ENCODE measurements around the gene FGD4. TPM values are rescaled to one million over a fixed set of nuclear protein-coding genes. Genes with fewer than 3 reads are reported as not detected.
A peak's percentile ranks its signal among the peaks of the same experiment; 100 is the strongest.

Gene FGD4
- total RNA-seq, 2 experiments from 2014 or later: 0.25 to 0.34 TPM

- no peak overlapping the region for H3K27ac Mint-ChIP-seq
Measured at GRCh38 chr12:32397696-32398095, 1.7 kb upstream of the FGD4 start.

GRCh38 chr12:32398181-32398580 lies 1.2 kb upstream of the FGD4 start:
- Histone ChIP-seq H3K4me1 (ENCODE audit: insufficient read depth, low read length) (peaks cover 14% of the 10 kb centered on the region), H3K27me3 (ENCODE audit: control insufficient read depth in 1 of 2, insufficient read depth in 2 of 2, low read length in 2 of 2) (peaks cover 20% of the 10 kb centered on the region in 2 experiments), H3K36me3 (ENCODE audit: insufficient read depth, low read length) (no peaks in the 10 kb centered on the region), H3K27ac (ENCODE audit: low read depth in 1 of 2, low read length in 2 of 2) (no peak overlapping the region), H3K9me3 (ENCODE audit: control insufficient read depth in 1 of 2, insufficient read depth in 1 of 2, low read length in 2 of 2) (no peaks in the 10 kb centered on the region), H3K4me3 (ENCODE audit: low read length) (no peak overlapping the region)
- TF ChIP-seq CTCF (IDR thresholded peaks at IDR 0.05): no peak
- intact Hi-C loops (cut with DNase I, micrococcal nuclease): no loop called here
- no peak overlapping the region for H3K27ac Mint-ChIP-seq
- H3K4me1 Mint-ChIP-seq (ENCODE audit: low read depth): no peaks in the 10 kb centered on the region
- no peak overlapping the region for H3K4me3 Mint-ChIP-seq
- CTCF ChIA-PET: no interaction called here
- ATAC-seq (ENCODE audit: poor library complexity): no peak
- H3K9me3 Mint-ChIP-seq: no peaks in the 10 kb centered on the region
- DNase-seq: no peak
- H3K36me3 Mint-ChIP-seq (ENCODE audit: low read depth): no peaks in the 10 kb centered on the region
- peaks cover 55% of the 10 kb centered on the region for H3K27me3 Mint-ChIP-seq
- POLR2A ChIA-PET: no interaction called here

More at GRCh38 chr12:32397696-32398095, 1.7 kb upstream of the FGD4 start:
- peak overlapping the region; percentile 74 for H3K4me3 Mint-ChIP-seq
- ATAC-seq (ENCODE audit: poor library complexity) (no peak), DNase-seq (no peak)
- no peaks in the 10 kb centered on the region for H3K9me3 ChIP-seq (ENCODE audit: control insufficient read depth in 1 of 2, insufficient read depth in 1 of 2, low read length in 2 of 2)
- H3K36me3 ChIP-seq (ENCODE audit: insufficient read depth, low read length): no peaks in the 10 kb centered on the region
- CTCF ChIA-PET: no interaction called here
- peaks cover 20 to 24% of the 10 kb centered on the region in 2 experiments for H3K27me3 ChIP-seq (ENCODE audit: control insufficient read depth in 1 of 2, insufficient read depth in 2 of 2, low read length in 2 of 2)
- H3K4me1 Mint-ChIP-seq (ENCODE audit: low read depth): no peaks in the 10 kb centered on the region
- no peak for TF ChIP-seq CTCF (IDR thresholded peaks at IDR 0.05)
- no peak overlapping the region for H3K27ac ChIP-seq (ENCODE audit: low read depth in 1 of 2, low read length in 2 of 2)
- peaks cover 14% of the 10 kb centered on the region for H3K4me1 ChIP-seq (ENCODE audit: insufficient read depth, low read length)
- no peaks in the 10 kb centered on the region for H3K9me3 Mint-ChIP-seq
- intact Hi-C loops (cut with DNase I, micrococcal nuclease): no loop called here
- POLR2A ChIA-PET: no interaction called here
- no peak overlapping the region for H3K4me3 ChIP-seq (ENCODE audit: low read length)
- H3K36me3 Mint-ChIP-seq (ENCODE audit: low read depth): no peaks in the 10 kb centered on the region
- peaks cover 56% of the 10 kb centered on the region for H3K27me3 Mint-ChIP-seq

- Mint-ChIP-seq H3K27ac (no peak overlapping the region), H3K4me3 (peak overlapping the region; percentile 76), H3K4me1 (ENCODE audit: low read depth) (no peaks in the 10 kb centered on the region), H3K36me3 (ENCODE audit: low read depth) (no peaks in the 10 kb centered on the region), H3K27me3 (peaks cover 56% of the 10 kb centered on the region), H3K9me3 (no peaks in the 10 kb centered on the region)
- ChIA-PET CTCF (no interaction called here), POLR2A (interaction anchor here (0.7 kb wide), 1 partner anchor 58 kb away, joined by 3 read pairs; no protein-coding TSS in a partner anchor)
- no peak overlapping the region for H3K27ac ChIP-seq (ENCODE audit: low read depth in 1 of 2, low read length in 2 of 2)
- intact Hi-C loops (cut with DNase I, micrococcal nuclease): no loop called here
- peaks cover 20 to 21% of the 10 kb centered on the region in 2 experiments for H3K27me3 ChIP-seq (ENCODE audit: control insufficient read depth in 1 of 2, insufficient read depth in 2 of 2, low read length in 2 of 2)
- H3K36me3 ChIP-seq (ENCODE audit: insufficient read depth, low read length): no peaks in the 10 kb centered on the region
- H3K4me1 ChIP-seq (ENCODE audit: insufficient read depth, low read length): peaks cover 14% of the 10 kb centered on the region
- DNase-seq (no peak), ATAC-seq (ENCODE audit: poor library complexity) (no peak)
- H3K9me3 ChIP-seq (ENCODE audit: control insufficient read depth in 1 of 2, insufficient read depth in 1 of 2, low read length in 2 of 2): peaks cover 0 to 3% of the 10 kb centered on the region in 2 experiments
- H3K4me3 ChIP-seq (ENCODE audit: low read length): peak overlapping the region; percentile 58
- no peak for TF ChIP-seq CTCF (IDR thresholded peaks at IDR 0.05)
Measured at GRCh38 chr12:32398816-32399369, 465 bp upstream of the FGD4 start.
